IMR-90 (cell line): ENCODE results near the gene MYCBPAP. TPM values are rescaled to one million over a fixed set of nuclear protein-coding genes. Genes with fewer than 3 reads are reported as not detected.
A peak's percentile ranks its signal among the peaks of the same experiment; 100 is the strongest.

Source experiments
- ATAC-seq: fragments of 200-7000 bp; cut with Tn5 transposase; 2 replicates; pipeline ENCODE4 v1.9.1; 2020; ENCODE audit warnings: low read depth, mild to moderate bottlenecking, moderate library complexity
- BruUV-seq: library from RNA; stranded (reverse); fragments of 400-500 nt; replicated peaks from 2 replicates; lab custom pipeline; 2021; lab: Mats Ljungman, UMichigan
- CTCF ChIA-PET: fragments of 300-600 bp; formaldehyde crosslinking; extraction: SDS; loops from one replicate; lab custom pipeline; 2021; ENCODE audit warnings: antibody characterized with exemption; lab: Yijun Ruan, JAX
- POLR2A ChIA-PET: fragments of 300-600 bp; sonication (Branson Sonifier 250); formaldehyde crosslinking; loops from one replicate; lab custom pipeline; 2022; ENCODE audit warnings: antibody characterized with exemption; ENCODE audit not compliant: unreplicated experiment; lab: Charles Lee
- DNase-seq: peaks from one replicate; pipeline ENCODE4 v3.0.0; 2013
- H2AFZ ChIP-seq: replicated peaks from 2 replicates; pipeline ENCODE3; 2013; ENCODE audit warnings: low read length, mild to moderate bottlenecking; ENCODE audit not compliant: poor library complexity
- H2AK5ac ChIP-seq: 2 replicates; pipeline ENCODE4 v1.6.1; 2013; ENCODE audit warnings: low read depth, low read length, inconsistent platforms
- H2AK9ac ChIP-seq: replicated peaks from 2 replicates; pipeline ENCODE3; 2013; ENCODE audit warnings: mild to moderate bottlenecking, low read depth, low read length, moderate library complexity; ENCODE audit not compliant: poor library complexity
- H2BK120ac ChIP-seq: 2 replicates; pipeline ENCODE4 v1.6.1; 2013; ENCODE audit warnings: low read depth, low read length, inconsistent platforms
- H2BK15ac ChIP-seq: 3 replicates; pipeline ENCODE4 v1.6.1; 2013; ENCODE audit warnings: low read depth, low read length, inconsistent platforms
- H2BK20ac ChIP-seq: 2 replicates; pipeline ENCODE4 v1.6.1; 2013; ENCODE audit warnings: low read depth, mild to moderate bottlenecking, inconsistent platforms, low read length, moderate library complexity
- H2BK5ac ChIP-seq: 2 replicates; pipeline ENCODE4 v1.6.1; 2013; ENCODE audit warnings: mild to moderate bottlenecking, low read depth, low read length, inconsistent platforms; ENCODE audit not compliant: poor library complexity, severe bottlenecking
- H3K14ac ChIP-seq: replicated peaks from 2 replicates; pipeline ENCODE4 v1.6.1; 2013; ENCODE audit warnings: low read depth, low read length, inconsistent platforms
- H3K18ac ChIP-seq: 2 replicates; pipeline ENCODE4 v1.6.1; 2013; ENCODE audit warnings: low read depth, low read length, control low read depth
- H3K23ac ChIP-seq: 2 replicates; pipeline ENCODE4 v1.6.1; 2013; ENCODE audit warnings: low read depth, low read length, inconsistent platforms
- H3K27ac ChIP-seq: 2 replicates; pipeline ENCODE4 v1.5.1; 2013; ENCODE audit warnings: mild to moderate bottlenecking, control low read depth, low read length; ENCODE audit not compliant: insufficient read depth
- H3K27me3 ChIP-seq: 2 replicates; pipeline ENCODE4 v1.6.1; 2013; ENCODE audit warnings: low read length; ENCODE audit not compliant: control insufficient read depth, insufficient read depth
- H3K36me3 ChIP-seq: 2 replicates; pipeline ENCODE4 v1.6.1; 2013; ENCODE audit warnings: low read length, mixed read lengths; ENCODE audit not compliant: control insufficient read depth, insufficient read depth
- H3K4ac ChIP-seq: 2 replicates; pipeline ENCODE4 v1.6.1; 2013; ENCODE audit warnings: low read depth, low read length, inconsistent platforms
- H3K4me1 ChIP-seq: 2 replicates; pipeline ENCODE4 v1.6.1; 2013; ENCODE audit warnings: low read length, mixed read lengths; ENCODE audit not compliant: control insufficient read depth, insufficient read depth
- H3K4me2 ChIP-seq: 2 replicates; pipeline ENCODE4 v1.6.1; 2013; ENCODE audit warnings: low read depth, mild to moderate bottlenecking, control low read depth, low read length, moderate library complexity
- H3K4me3 ChIP-seq: 2 replicates; pipeline ENCODE4 v1.5.1; 2013; ENCODE audit warnings: low read depth, mild to moderate bottlenecking, control low read depth, low read length, moderate library complexity; ENCODE audit not compliant: insufficient read depth
- H3K56ac ChIP-seq: 2 replicates; pipeline ENCODE4 v1.6.1; 2013; ENCODE audit warnings: low read length, inconsistent platforms; ENCODE audit not compliant: insufficient read depth; ENCODE audit errors: extremely low read depth
- H3K79me1 ChIP-seq, 2 experiments: 2 replicates each; pipeline ENCODE4 v1.6.1; 2013; ENCODE audit warnings: low read length in 2 of 2, inconsistent platforms in 1 of 2, low read depth in 1 of 2
- H3K9ac ChIP-seq: 2 replicates; pipeline ENCODE4 v1.6.1; 2013; ENCODE audit warnings: low read depth, low read length, control low read depth
- H3K9me1 ChIP-seq: 2 replicates; pipeline ENCODE4 v1.6.1; 2013; ENCODE audit warnings: low read length, inconsistent platforms; ENCODE audit not compliant: insufficient read depth
- H3K9me3 ChIP-seq: 2 replicates; pipeline ENCODE4 v1.6.1; 2013; ENCODE audit warnings: low read length; ENCODE audit not compliant: control insufficient read depth, insufficient read depth
- H4K20me1 ChIP-seq: 2 replicates; pipeline ENCODE4 v1.6.1; 2013; ENCODE audit warnings: low read length, inconsistent platforms; ENCODE audit not compliant: insufficient read depth
- H4K5ac ChIP-seq: 2 replicates; pipeline ENCODE4 v1.6.1; 2013; ENCODE audit warnings: mild to moderate bottlenecking, low read depth, low read length, control low read depth
- H4K8ac ChIP-seq, 2 experiments: 2 replicates each; pipeline ENCODE4 v1.6.1; 2013; ENCODE audit warnings: low read depth in 2 of 2, low read length in 2 of 2, control low read depth in 1 of 2, inconsistent platforms in 1 of 2
- H4K91ac ChIP-seq: 2 replicates; pipeline ENCODE4 v1.6.1; 2013; ENCODE audit warnings: low read depth, low read length, inconsistent platforms; ENCODE audit not compliant: insufficient read depth
- CEBPB ChIP-seq: IDR thresholded peaks from 2 replicates; pipeline ENCODE4 v1.6.1; 2012; ENCODE audit warnings: low read depth, low read length, improper control_type of control experiment
- FOS ChIP-seq: fragments of 150-350 bp; IDR thresholded peaks from 2 replicates; pipeline ENCODE4 v1.6.1; 2016; ENCODE audit warnings: low read depth, low read length
- MAZ ChIP-seq: IDR thresholded peaks from 2 replicates; pipeline ENCODE4 v1.6.1; 2012; ENCODE audit warnings: low read depth, mild to moderate bottlenecking, low read length, improper control_type of control experiment, moderate library complexity, borderline replicate concordance
- MXI1 ChIP-seq: IDR thresholded peaks from 2 replicates; pipeline ENCODE4 v1.6.1; 2012; ENCODE audit warnings: low read depth, mild to moderate bottlenecking, low read length, moderate library complexity, borderline replicate concordance
- POLR2A ChIP-seq: IDR thresholded peaks from 2 replicates; pipeline ENCODE4 v1.6.1; 2012; ENCODE audit warnings: mild to moderate bottlenecking, low read depth, low read length
- RAD21 ChIP-seq: IDR thresholded peaks from 2 replicates; pipeline ENCODE4 v1.6.1; 2012; ENCODE audit warnings: low read length, improper control_type of control experiment
- RCOR1 ChIP-seq: IDR thresholded peaks from 2 replicates; pipeline ENCODE4 v1.6.1; 2012; ENCODE audit warnings: mild to moderate bottlenecking, low read length, improper control_type of control experiment; ENCODE audit not compliant: insufficient replicate concordance
- SMC3 ChIP-seq: fragments of 150-350 bp; IDR thresholded peaks from 2 replicates; pipeline ENCODE4 v1.6.1; 2016; ENCODE audit warnings: low read depth, mild to moderate bottlenecking, antibody characterized with exemption, low read length, moderate library complexity
- WGBS, 2 experiments: methylation state at CpG; one replicate each; pipeline versions ENCODE4 v1.1.5 to v1.1.7; 2013; ENCODE audit warnings: missing lambda C conversion rate in 2 of 2; ENCODE audit not compliant: insufficient read length in 1 of 2; ENCODE audit errors: extremely low coverage in 2 of 2; 5-methylcytosine and 5-hydroxymethylcytosine counted together
- dilution Hi-C: fragments of 300-500 bp; cut with HindIII; formaldehyde crosslinking; loops from one replicate; pipeline ENCODE4 v1.14.3; 2018; ENCODE audit warnings: low sequenced_read_pairs; ENCODE audit not compliant: unreplicated experiment
- in situ Hi-C: fragments of 300-500 bp; cut with MboI; formaldehyde crosslinking; loops from 3 replicates; pipeline ENCODE4 v1.14.3; 2019; ENCODE audit warnings: low sequenced_read_pairs, inconsistent platforms, mixed read lengths
- intact Hi-C: fragments of 100-400 bp; cut with micrococcal nuclease; formaldehyde crosslinking; loops from 2 replicates; pipeline ENCODE4 v1.10.0; 2022
- polyA plus RNA-seq, 3 experiments: library from polyadenylated mRNA; depleted of rRNA; stranded (reverse); fragments of >200 nt; gene quantifications; 2 replicates each; pipeline ENCODE4 v1.2.3, GENCODE V29; 2012; ENCODE audit warnings: low replicate concordance in 1 of 3
- total RNA-seq: library from RNA; depleted of rRNA; stranded (reverse); fragments of >200 nt; gene quantifications from 2 replicates; pipeline ENCODE4 v1.2.3, GENCODE V29; 2012

The MYCBPAP gene
- total and polyA plus RNA-seq, 2 of the 4 experiments (the other 2 are of a cell fraction): 0.17 to 0.18 TPM

DNA sequence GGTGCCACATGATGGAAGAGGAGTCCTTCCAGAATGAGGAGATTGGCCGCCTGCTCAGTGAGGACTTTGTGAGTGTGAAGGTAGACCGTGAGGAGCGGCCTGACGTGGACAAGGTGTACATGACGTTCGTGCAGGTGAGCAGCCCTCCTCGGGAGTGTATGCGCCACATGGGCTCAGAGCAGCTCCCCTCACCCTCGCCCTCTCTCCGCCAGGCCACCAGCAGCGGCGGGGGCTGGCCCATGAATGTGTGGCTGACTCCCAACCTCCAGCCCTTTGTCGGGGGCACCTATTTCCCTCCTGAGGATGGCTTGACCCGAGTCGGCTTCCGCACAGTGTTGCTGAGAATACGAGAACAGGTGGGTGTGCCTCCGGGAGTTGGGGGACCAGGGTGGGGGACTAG, 40.6 kb downstream of the MYCBPAP start:
- Histone ChIP-seq H4K91ac (no peak overlapping the region), H3K4me1 (peaks cover 6% of the 10 kb centered on the region), H3K79me1 (peaks cover 0 to 11% of the 10 kb centered on the region in 2 experiments; a peak in 2 of 4 replicates), H2BK120ac (no peak overlapping the region), H3K27me3 (no peaks in the 10 kb centered on the region), H3K23ac (no peak overlapping the region), H4K20me1 (0 out of 2 replicates have a peak, but pooled peaks cover 8% of the 10 kb centered on the region), H3K4me2 (no peak overlapping the region), H4K5ac (no peak overlapping the region), H2BK20ac (no peak overlapping the region), H2BK15ac (no peak overlapping the region), H3K9ac (no peak overlapping the region), H2AK9ac (peak overlapping the region; percentile 100), H2BK5ac (no peak overlapping the region), H3K9me3 (no peaks in the 10 kb centered on the region), H4K8ac (no peak overlapping the region), H3K9me1 (peaks cover 5% of the 10 kb centered on the region), H3K14ac (no peak overlapping the region), H3K27ac (no peak overlapping the region), H3K4ac (no peak overlapping the region), H2AFZ (no peak overlapping the region), H3K18ac (no peak overlapping the region), H3K36me3 (peaks cover 15% of the 10 kb centered on the region; the same call in 1 of the 2 replicates), H2AK5ac (no peak overlapping the region), H3K56ac (no peak overlapping the region), H3K4me3 (no peak overlapping the region)
- ATAC-seq: no peak
- no peak for TF ChIP-seq FOS
- TF ChIP-seq MAZ: no peak
- no peak for TF ChIP-seq RAD21
- no peak for TF ChIP-seq RCOR1
- TF ChIP-seq CEBPB: no peak
- TF ChIP-seq POLR2A: no peak
- TF ChIP-seq MXI1: no peak
- no peak for TF ChIP-seq SMC3
- intact Hi-C loops: loop anchor here (10.0 kb wide), 1 partner anchor 406 kb away; no protein-coding TSS in a partner anchor
- 77% methylated on average over 6 of the region's 18 CpGs; no CpG with 5 or more reads in 1 of the 2 experiments for WGBS, 2 experiments
- no peak for DNase-seq
- dilution Hi-C loops: no loop called here
- BruUV-seq: no TSS peak
- ChIA-PET POLR2A (no interaction called here), CTCF (interaction anchor here (1.2 to 2.4 kb wide), 2 partner anchors 78 to 146 kb away, joined by 8 to 28 read pairs; no protein-coding TSS in a partner anchor)
- in situ Hi-C loops: loop anchor here (5.0 to 10.0 kb wide), 4 partner anchors 78 to 406 kb away; no protein-coding TSS in a partner anchor
